Neuronal stem cell (in vitro differentiated cells): ENCODE data around the gene C22orf15. TPM values are rescaled to one million over a fixed set of nuclear protein-coding genes. Genes with fewer than 3 reads are reported as not detected.

Experiments
- DNase-seq: peaks from one replicate; pipeline ENCODE4 v3.0.0-alpha.2; 2013; ENCODE audit warnings: low spot score
- H2AFZ ChIP-seq: one replicate; pipeline ENCODE4 v1.6.1; 2013; ENCODE audit warnings: mild to moderate bottlenecking, low read length, inconsistent platforms
- H2AK5ac ChIP-seq: 2 replicates; pipeline ENCODE4 v1.6.1; 2013; ENCODE audit warnings: low read depth, mild to moderate bottlenecking, inconsistent platforms, low read length, moderate library complexity, mixed read lengths
- H2BK120ac ChIP-seq: 2 replicates; pipeline ENCODE4 v1.6.1; 2013; ENCODE audit warnings: low read depth, mild to moderate bottlenecking, inconsistent platforms, low read length, moderate library complexity, mixed read lengths
- H2BK12ac ChIP-seq: one replicate; pipeline ENCODE4 v1.6.1; 2013; ENCODE audit warnings: low read length, inconsistent platforms
- H2BK15ac ChIP-seq: 2 replicates; pipeline ENCODE4 v1.6.1; 2013; ENCODE audit warnings: mild to moderate bottlenecking, low read length, inconsistent platforms, mixed read lengths
- H2BK5ac ChIP-seq: one replicate; pipeline ENCODE4 v1.6.1; 2013; ENCODE audit warnings: inconsistent platforms, mild to moderate bottlenecking, low read length, moderate library complexity
- H3K14ac ChIP-seq: one replicate; pipeline ENCODE4 v1.6.1; 2013; ENCODE audit warnings: low read length, inconsistent platforms
- H3K18ac ChIP-seq: 2 replicates; pipeline ENCODE4 v1.6.1; 2013; ENCODE audit warnings: low read length, inconsistent platforms
- H3K23ac ChIP-seq: 2 replicates; pipeline ENCODE4 v1.6.1; 2013; ENCODE audit warnings: low read depth, mild to moderate bottlenecking, mixed read lengths, low read length, inconsistent platforms; ENCODE audit not compliant: poor library complexity
- H3K27ac ChIP-seq: replicated peaks from 3 replicates; pipeline ENCODE4 v1.5.1; 2013; ENCODE audit warnings: low read length, inconsistent platforms
- H3K27me3 ChIP-seq, 3 experiments: 2 replicates each; pipeline ENCODE4 v1.6.1; 2013; ENCODE audit warnings: low read length in 3 of 3, mild to moderate bottlenecking in 2 of 3, inconsistent platforms in 1 of 3, low read depth in 1 of 3, mixed read lengths in 1 of 3, moderate library complexity in 1 of 3; ENCODE audit not compliant: control insufficient read depth in 3 of 3, insufficient read depth in 3 of 3
- H3K36me3 ChIP-seq, 2 donors: replicated peaks in 1 of 2; 2 replicates each; pipeline ENCODE4 v1.6.1; 2013; ENCODE audit warnings: low read length in 2 of 2; ENCODE audit not compliant: control insufficient read depth in 2 of 2, insufficient read depth in 2 of 2
- H3K4ac ChIP-seq: 2 replicates; pipeline ENCODE4 v1.6.1; 2013; ENCODE audit warnings: inconsistent platforms, mild to moderate bottlenecking, low read length, moderate library complexity
- H3K4me1 ChIP-seq, 2 donors: 1 replicate in 1 of 2; 2 replicates in 1 of 2; pipeline ENCODE4 v1.6.1; 2013; ENCODE audit warnings: low read length in 2 of 2, low read depth in 1 of 2; ENCODE audit not compliant: control insufficient read depth in 2 of 2, insufficient read depth in 1 of 2
- H3K4me2 ChIP-seq: one replicate; pipeline ENCODE4 v1.6.1; 2013; ENCODE audit warnings: mild to moderate bottlenecking, low read length, inconsistent platforms; ENCODE audit not compliant: insufficient read depth, poor library complexity, severe bottlenecking
- H3K4me3 ChIP-seq, 2 donors: 2 replicates each; pipeline ENCODE4 v1.5.1; 2013; ENCODE audit warnings: low read length in 2 of 2, mild to moderate bottlenecking in 2 of 2, inconsistent platforms in 1 of 2, moderate library complexity in 1 of 2
- H3K79me1 ChIP-seq: one replicate; pipeline ENCODE4 v1.6.1; 2013; ENCODE audit warnings: low read depth, mild to moderate bottlenecking, inconsistent platforms, low read length, moderate library complexity
- H3K9ac ChIP-seq: one replicate; pipeline ENCODE4 v1.6.1; 2013; ENCODE audit warnings: mild to moderate bottlenecking, low read depth, low read length, inconsistent platforms; ENCODE audit not compliant: poor library complexity
- H3K9me3 ChIP-seq, 2 donors: replicated peaks in 1 of 2; 2 replicates each; pipeline versions ENCODE3 to v1.6.1; 2013; ENCODE audit warnings: low read length in 2 of 2, mild to moderate bottlenecking in 2 of 2, inconsistent platforms in 1 of 2, low read depth in 1 of 2, mixed read lengths in 1 of 2, moderate library complexity in 1 of 2; ENCODE audit not compliant: control insufficient read depth in 2 of 2, insufficient read depth in 1 of 2
- H4K8ac ChIP-seq: one replicate; pipeline ENCODE4 v1.6.1; 2013; ENCODE audit warnings: low read depth, mild to moderate bottlenecking, inconsistent platforms, low read length, moderate library complexity
- H4K91ac ChIP-seq: one replicate; pipeline ENCODE4 v1.6.1; 2013; ENCODE audit warnings: low read length, low read depth, mild to moderate bottlenecking, inconsistent platforms; ENCODE audit not compliant: poor library complexity
- WGBS, 2 donors: extraction: QIAGEN DNeasy Blood & Tissue Kit; methylation state at CpG; one replicate each; pipeline ENCODE4 v1.1.7; 2013; ENCODE audit warnings: missing lambda C conversion rate in 2 of 2, mixed read lengths in 1 of 2; ENCODE audit not compliant: insufficient read length in 2 of 2, insufficient replicate concordance in 1 of 2; ENCODE audit errors: extremely low coverage in 2 of 2; 5-methylcytosine and 5-hydroxymethylcytosine counted together
- polyA plus RNA-seq, 2 experiments: library from polyadenylated mRNA; stranded (reverse); fragments of 200-250 nt; gene quantifications; one replicate each; pipeline ENCODE4 v1.2.3, GENCODE V29; 2013

Gene C22orf15, protein sequence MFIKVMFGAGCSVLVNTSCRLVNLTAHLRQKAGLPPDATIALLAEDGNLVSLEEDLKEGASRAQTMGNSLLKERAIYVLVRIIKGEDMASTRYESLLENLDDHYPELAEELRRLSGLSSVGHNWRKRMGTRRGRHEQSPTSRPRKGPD
- polyA plus RNA-seq (2013, experiment 1 of 2), result 3.0 TPM
- polyA plus RNA-seq (2013, experiment 2 of 2), result 2.8 TPM

DNA sequence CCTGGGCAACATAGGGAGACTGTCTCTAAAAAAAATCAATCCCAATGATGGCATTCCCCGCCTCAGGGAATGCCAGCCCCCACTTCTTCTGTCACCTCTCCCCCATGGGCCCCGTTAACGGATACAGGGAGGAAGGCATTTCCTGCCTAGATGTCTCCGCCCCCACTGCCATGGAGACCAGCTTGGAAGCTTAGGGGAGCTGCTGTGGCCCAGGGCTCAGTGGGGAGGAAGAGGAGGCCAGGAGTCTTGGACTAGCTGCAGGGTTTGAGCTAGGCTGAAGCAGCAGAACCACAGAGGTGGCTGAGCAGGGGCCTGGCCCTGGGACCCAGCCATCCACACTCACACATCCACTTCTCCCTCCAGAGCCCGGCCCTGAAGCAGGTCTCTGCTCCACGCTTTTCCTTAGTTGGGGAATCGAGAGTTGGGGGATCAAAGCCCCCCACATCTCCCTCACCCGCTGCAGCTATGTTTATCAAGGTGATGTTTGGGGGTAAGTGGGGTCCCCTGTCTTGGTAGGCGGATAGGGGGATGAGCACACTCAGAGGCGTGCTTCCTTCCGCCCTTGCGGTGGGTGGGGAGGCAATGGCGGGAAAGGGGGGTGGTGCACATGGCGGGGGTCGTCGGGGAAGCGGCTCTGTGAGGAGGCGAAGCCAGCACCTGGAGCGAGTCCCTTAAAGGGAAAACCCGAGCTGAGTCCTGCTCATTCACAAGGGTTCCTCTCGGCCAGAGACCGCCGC lies at the start of gene C22orf15:
TSS of gene C22orf15 (plus strand) at position 149 of the 737 bp plus-strand sequence. CDS start at position 466, 317 bp downstream.
- Histone ChIP-seq H2AK5ac (peak within 1 kb of the TSS; percentile 71), H2BK120ac (no peak within 1 kb of the TSS), H3K27ac (peak within 1 kb of the TSS; percentile 47), H3K36me3 (peaks cover 0 to 13% of the 10 kb centered on the region in 2 donors), H2BK5ac (peak within 1 kb of the TSS; percentile 2), H3K4me1 (peaks cover 13 to 22% of the 10 kb centered on the region in 2 donors), H3K14ac (peak within 1 kb of the TSS; percentile 77), H3K4ac (no peak within 1 kb of the TSS), H3K4me2 (peak within 1 kb of the TSS; percentile 19), H2BK12ac (peak within 1 kb of the TSS; percentile 53), H2AFZ (peak within 1 kb of the TSS; percentile 75), H3K18ac (peak within 1 kb of the TSS; percentile 44), H2BK15ac (peak within 1 kb of the TSS; percentile 28), H3K23ac (peak within 1 kb of the TSS; percentile 11), H3K9me3 (no peaks in the 10 kb centered on the region), H3K27me3 (no peaks in the 10 kb centered on the region), H4K8ac (no peak within 1 kb of the TSS), H3K4me3 (no peak within 1 kb of the TSS), H3K9ac (no peak within 1 kb of the TSS), H3K79me1 (no peaks in the 10 kb centered on the region), H4K91ac (no peak within 1 kb of the TSS)
- no peak for DNase-seq
- no CpG with 5 or more reads among the region's 23 CpGs for WGBS, 2 donors

DNA sequence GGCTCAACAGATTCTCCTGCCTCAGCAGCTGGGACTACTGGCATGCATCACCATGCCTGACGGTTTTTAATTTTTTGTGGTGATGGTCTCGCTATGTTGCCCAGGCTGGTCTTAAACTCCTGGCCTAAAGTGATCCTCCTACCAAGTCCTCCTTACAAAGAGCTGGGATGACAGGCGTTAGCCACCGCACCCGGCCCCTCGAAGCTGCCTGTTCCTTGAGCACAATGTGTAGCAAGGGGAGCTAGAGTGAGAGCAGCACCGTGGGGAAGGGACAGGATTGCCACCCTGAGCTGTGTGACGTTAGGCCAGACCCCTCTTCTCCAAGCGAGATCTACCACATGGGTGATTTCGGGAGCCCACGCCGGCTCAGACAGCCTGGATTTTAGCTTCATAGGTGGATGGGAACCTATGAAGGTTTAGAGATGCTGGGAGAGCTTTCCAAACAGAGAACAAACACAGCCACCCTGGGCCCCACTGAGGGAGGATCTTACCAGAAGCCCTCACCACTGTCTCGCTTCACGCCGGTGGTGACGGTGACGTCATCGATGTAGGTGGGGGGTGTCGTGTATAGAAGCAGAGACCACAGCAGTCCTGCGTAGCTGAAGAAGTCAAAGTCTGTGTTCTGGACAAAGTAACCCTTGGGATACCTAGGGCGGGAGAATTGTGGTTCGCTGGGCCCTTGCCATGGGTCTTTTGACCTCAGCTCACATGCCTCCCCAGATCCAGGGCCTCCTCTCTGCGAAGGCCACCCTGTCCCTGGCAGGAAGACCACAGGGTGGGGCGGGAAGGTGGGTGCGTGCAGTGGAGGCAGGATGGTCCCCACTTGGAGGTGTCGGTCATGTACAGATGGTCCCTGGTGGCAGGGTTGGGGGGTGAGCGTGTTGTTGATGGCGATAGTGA lies 48.8 kb upstream of the C22orf15 start:
- no peak overlapping the region for H2AK5ac ChIP-seq
- WGBS, 2 donors, result no CpG with 5 or more reads among the region's 28 CpGs
- H3K23ac ChIP-seq, result no peak overlapping the region
- H3K27me3 ChIP-seq, result no peaks in the 10 kb centered on the region
- H2BK12ac ChIP-seq, result peak overlapping the region; percentile 46
- H3K4me2 ChIP-seq, result no peak overlapping the region
- peaks cover 0 to 2% of the 10 kb centered on the region in 2 donors for H3K4me1 ChIP-seq
- no peak overlapping the region for H3K18ac ChIP-seq
- no peaks in the 10 kb centered on the region for H3K9me3 ChIP-seq
- no peak overlapping the region for H4K8ac ChIP-seq
- no peak overlapping the region for H3K14ac ChIP-seq
- H3K27ac ChIP-seq, result no peak overlapping the region
- H3K9ac ChIP-seq, result no peak overlapping the region
- DNase-seq, result no peak
- no peak overlapping the region for H4K91ac ChIP-seq
- no peak overlapping the region for H3K4ac ChIP-seq
- H3K4me3 ChIP-seq, result no peak overlapping the region
- peaks cover 18 to 64% of the 10 kb centered on the region in 2 donors for H3K36me3 ChIP-seq
- H2BK15ac ChIP-seq, result no peak overlapping the region
- H2BK120ac ChIP-seq, result no peak overlapping the region
- H2AFZ ChIP-seq, result no peak overlapping the region
- peaks cover 9% of the 10 kb centered on the region for H3K79me1 ChIP-seq
- no peak overlapping the region for H2BK5ac ChIP-seq

DNA sequence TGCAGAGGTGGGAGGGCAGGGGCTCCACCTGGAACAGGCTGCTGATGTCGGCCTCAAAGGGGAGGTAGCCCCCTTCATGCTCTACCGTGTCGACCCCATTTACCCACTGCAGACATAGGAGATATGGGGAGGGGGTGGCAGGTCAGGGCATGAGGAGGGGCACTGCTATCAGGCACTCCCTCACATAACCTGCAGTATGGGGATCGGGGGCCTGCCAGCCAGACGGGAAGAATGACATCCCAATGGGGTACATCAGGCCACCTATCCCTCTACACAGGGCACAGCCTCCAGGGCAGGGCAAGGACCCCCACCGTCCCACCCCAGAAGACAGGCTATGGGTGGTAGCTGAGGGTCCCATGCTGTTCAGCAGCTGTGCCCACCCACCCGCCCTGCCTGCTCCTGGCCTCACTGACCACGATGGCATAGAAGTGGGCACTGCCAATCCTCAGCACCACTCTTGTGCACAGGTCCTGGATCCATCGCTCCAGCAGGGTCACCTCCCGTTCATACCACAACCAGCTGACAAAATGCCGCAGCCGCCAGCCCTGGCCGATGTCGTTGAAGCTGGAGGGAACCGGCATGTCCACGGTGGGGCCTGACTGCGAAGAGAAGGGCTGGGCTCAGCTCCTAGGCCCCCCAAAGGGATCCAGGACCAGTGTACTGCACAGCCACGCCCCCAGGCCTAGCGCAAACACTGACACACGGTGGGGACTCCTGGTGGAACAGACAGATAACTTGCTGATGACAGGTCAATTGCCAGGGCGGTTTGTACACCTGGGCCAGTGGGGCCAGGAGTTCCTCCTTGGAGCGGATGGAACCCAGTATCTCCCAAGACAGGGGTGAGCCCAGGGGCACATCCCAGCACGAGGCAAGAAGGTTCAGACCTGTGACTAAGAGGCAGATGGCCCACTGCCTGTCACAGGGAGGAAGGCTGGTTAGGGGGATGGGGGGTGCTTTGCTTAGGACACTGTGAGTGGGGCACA lies 47.9 kb upstream of the C22orf15 start:
- Histone ChIP-seq H3K9ac (peak overlapping the region; percentile 38), H2AK5ac (no peak overlapping the region), H3K4me3 (no peak overlapping the region), H3K4ac (no peak overlapping the region), H2BK5ac (no peak overlapping the region), H3K4me2 (no peak overlapping the region), H2AFZ (no peak overlapping the region), H4K91ac (no peak overlapping the region), H4K8ac (no peak overlapping the region), H3K27ac (no peak overlapping the region), H3K18ac (no peak overlapping the region), H3K4me1 (peaks cover 0 to 2% of the 10 kb centered on the region in 2 donors), H2BK120ac (no peak overlapping the region), H3K27me3 (no peaks in the 10 kb centered on the region), H3K36me3 (peaks cover 13 to 55% of the 10 kb centered on the region in 2 donors), H3K23ac (peak overlapping the region; percentile 39), H3K79me1 (peaks cover 9% of the 10 kb centered on the region), H2BK12ac (no peak overlapping the region), H3K14ac (no peak overlapping the region), H2BK15ac (no peak overlapping the region), H3K9me3 (no peaks in the 10 kb centered on the region)
- no CpG with 5 or more reads among the region's 23 CpGs for WGBS, 2 donors
- no peak for DNase-seq
